HG03066 (cell line): ENCODE measurements around the gene PGBD5.

ENCODE experiments used
- ATAC-seq: cut with Tn5 transposase; IDR thresholded peaks from one replicate; pipeline ENCODE4 v1.9.1; 2021; ENCODE audit warnings: low read depth; ENCODE audit not compliant: unreplicated experiment

Gene PGBD5

GRCh38 chr1:230354005-230354404 lies 72.1 kb downstream of the PGBD5 start:
- ATAC-seq = no peak

- ATAC-seq = no peak
These were observed 73.6 kb downstream of the PGBD5 start for GRCh38 chr1:230352537-230352936.

GRCh38 chr1:230351983-230352382 lies 74.1 kb downstream of the PGBD5 start:
- no peak for ATAC-seq

- ATAC-seq = no peak
These were observed 74.6 kb downstream of the PGBD5 start for GRCh38 chr1:230351514-230351913.

- ATAC-seq = no peak
These were observed 75.8 kb downstream of the PGBD5 start for GRCh38 chr1:230350208-230350921.

GRCh38 chr1:230349020-230349393 lies 77.1 kb downstream of the PGBD5 start:
- ATAC-seq = no peak

GRCh38 chr1:230348386-230349019 lies 77.6 kb downstream of the PGBD5 start:
- ATAC-seq = no peak

- no peak for ATAC-seq
These were observed 78.2 kb downstream of the PGBD5 start for GRCh38 chr1:230347896-230348295.

GRCh38 chr1:230345139-230345885 lies 80.8 kb downstream of the PGBD5 start:
- no peak for ATAC-seq

- ATAC-seq = no peak
These were observed 83.4 kb downstream of the PGBD5 start for GRCh38 chr1:230342699-230343098.

GRCh38 chr1:230342019-230342418 lies 84.1 kb downstream of the PGBD5 start:
- no peak for ATAC-seq

GRCh38 chr1:230341162-230341546 lies 85.0 kb downstream of the PGBD5 start:
- no peak for ATAC-seq

- no peak for ATAC-seq
These were observed 85.5 kb downstream of the PGBD5 start for GRCh38 chr1:230340526-230341161.

GRCh38 chr1:230339033-230339432 lies 87.1 kb downstream of the PGBD5 start:
- ATAC-seq = no peak

- ATAC-seq = no peak
These were observed 88.9 kb downstream of the PGBD5 start for GRCh38 chr1:230337266-230337665.

GRCh38 chr1:230335861-230336522 lies 90.1 kb downstream of the PGBD5 start:
- no peak for ATAC-seq

- no peak for ATAC-seq
These were observed 91.7 kb downstream of the PGBD5 start for GRCh38 chr1:230334447-230334837.

GRCh38 chr1:230333590-230334446 lies 92.3 kb downstream of the PGBD5 start:
- ATAC-seq = no peak

GRCh38 chr1:230332575-230333066 lies 93.5 kb downstream of the PGBD5 start:
- no peak for ATAC-seq

- ATAC-seq = no peak
These were observed 94.1 kb downstream of the PGBD5 start for GRCh38 chr1:230332061-230332460.
